OCI-M2 (cell line): Measurements from ENCODE around the gene RPA4.
"Not testable (repeated sequence)": the region's sequence is repeated elsewhere in the genome, so short reads cannot be mapped to it uniquely, and the experiment has no call there.

Source experiments
- DNase-seq: peaks from one replicate; lab custom pipeline; 2025; ENCODE audit not compliant: unreplicated experiment; lab: John Stamatoyannopoulos, UW

Gene RPA4, protein sequence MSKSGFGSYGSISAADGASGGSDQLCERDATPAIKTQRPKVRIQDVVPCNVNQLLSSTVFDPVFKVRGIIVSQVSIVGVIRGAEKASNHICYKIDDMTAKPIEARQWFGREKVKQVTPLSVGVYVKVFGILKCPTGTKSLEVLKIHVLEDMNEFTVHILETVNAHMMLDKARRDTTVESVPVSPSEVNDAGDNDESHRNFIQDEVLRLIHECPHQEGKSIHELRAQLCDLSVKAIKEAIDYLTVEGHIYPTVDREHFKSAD

DNA sequence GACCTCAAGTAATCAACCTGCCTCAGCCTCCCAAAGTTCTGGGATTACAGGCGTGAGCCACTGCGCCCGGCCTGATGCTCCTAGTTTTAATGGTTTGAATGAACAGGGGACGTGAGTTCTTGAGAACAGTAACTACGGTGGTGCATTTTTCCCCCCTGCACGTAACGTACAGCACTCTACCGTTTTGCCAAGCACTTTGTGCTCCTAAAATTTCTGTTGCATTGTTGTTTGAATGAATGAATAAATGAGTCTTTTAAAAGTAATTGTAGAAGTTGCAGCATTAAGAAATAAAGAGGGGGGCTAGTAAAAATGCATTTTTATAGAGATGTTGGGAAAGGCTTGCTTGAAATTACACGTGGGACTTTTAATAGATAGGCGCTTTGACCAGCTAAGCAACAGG is at the start of gene RPA4:
TSS of gene RPA4 (plus strand) at position 301 of the 400 bp plus-strand sequence. CDS start 403 bp downstream, outside the sequence.
- DNase-seq, result no peak

GRCh38 chrX:96834137-96834536 is 49.6 kb upstream of the RPA4 start:
- DNase-seq, result no peak

GRCh38 chrX:96835660-96836289 is 47.9 kb upstream of the RPA4 start:
- no peak for DNase-seq

DNA sequence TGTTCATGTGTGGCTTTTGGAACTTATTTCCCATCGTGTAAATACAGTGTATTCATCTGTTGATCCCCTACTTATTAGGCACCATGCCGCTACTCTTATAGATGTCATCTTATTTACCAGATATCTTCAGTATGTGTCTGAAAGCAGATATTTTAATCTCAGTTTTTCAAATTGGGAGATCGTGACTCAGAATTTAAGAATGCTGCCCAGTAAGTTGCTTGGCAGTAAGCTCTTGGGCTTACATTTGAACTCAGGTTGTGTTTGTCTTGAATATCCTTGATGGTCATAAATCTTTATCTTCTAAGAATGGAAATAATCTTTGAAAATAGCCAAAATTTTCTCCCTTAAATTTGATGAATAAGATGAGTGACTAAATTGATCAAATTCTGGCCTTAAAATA is 45.9 kb upstream of the RPA4 start:
- DNase-seq, result no peak

DNA sequence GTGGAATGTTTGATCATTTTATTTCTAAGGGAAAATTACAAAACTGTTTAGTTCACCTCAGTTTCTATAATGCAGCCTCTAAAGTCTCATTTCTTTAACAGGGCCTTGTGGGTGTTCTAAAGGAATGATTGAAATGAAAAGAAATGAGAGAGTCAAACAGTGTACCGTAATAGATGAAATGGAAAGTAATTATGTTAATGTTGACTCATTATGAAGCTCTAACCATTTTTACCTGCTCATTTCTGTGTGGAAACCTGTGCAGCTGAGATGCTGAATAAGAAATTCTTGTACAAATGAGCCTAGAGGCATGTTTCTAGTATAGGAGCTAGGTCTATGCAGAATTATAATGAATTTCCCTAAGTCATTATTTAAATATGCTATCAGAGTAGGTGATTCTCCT is 45.2 kb upstream of the RPA4 start:
- DNase-seq, result no peak

DNA sequence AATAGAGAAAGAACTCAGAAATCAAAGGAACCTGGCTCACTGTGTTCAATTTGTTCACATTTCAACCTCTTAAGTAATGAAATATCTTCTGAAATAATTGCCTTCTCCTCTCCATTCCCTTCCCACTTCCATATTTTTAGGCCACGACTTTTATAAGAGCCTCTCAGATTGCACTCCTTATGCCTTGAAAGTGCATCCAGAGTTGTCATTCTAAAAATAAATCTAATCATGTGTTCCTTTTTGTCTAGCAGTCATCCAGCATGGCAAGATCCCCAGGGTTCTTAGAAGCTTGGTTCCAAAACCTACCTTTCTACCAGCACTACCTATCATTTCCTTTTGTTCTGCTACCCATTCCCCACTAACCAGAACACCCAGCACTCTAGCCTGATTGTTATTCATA is 42.4 kb upstream of the RPA4 start:
- DNase-seq, result no peak

DNA sequence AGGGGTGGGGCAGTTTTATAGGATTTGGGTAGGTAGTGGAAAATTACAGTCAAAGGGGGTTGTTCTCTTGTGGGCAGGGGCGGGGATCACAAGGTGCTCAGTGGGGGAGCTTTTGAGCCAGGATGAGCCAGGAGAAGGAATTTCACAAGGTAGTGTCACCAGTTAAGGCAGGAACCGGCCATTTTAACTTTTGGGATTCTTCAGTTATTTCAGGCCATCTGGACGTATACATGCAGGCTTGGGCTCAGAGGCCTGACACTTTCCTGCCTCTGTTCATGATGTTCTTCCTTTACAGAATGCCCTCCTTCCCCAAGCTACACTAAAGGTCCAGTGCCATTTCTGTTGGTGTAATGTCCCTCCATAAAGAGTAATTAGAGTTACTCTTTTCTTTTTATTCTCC is 41.8 kb upstream of the RPA4 start:
- DNase-seq, result not testable (repeated sequence)

DNA sequence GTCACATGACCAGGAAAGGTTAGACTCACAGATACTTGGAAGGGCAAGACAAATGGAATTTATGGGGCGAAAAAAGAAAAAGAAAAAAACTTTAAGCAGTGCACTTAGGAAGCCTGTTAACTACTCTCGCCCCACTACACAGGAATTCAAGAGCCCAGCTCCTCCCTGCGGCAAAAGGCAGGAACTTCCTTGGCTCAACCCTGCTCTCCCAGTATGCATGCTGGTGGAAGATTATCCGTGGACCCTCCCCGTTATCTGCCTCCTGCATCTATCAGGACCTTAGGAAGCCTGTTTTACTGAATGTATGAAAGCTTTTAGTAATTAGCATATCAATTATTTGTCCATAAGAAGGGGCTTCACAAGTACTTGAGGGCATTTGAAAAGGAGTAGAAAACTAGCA is 40.1 kb upstream of the RPA4 start:
- no peak for DNase-seq

DNA sequence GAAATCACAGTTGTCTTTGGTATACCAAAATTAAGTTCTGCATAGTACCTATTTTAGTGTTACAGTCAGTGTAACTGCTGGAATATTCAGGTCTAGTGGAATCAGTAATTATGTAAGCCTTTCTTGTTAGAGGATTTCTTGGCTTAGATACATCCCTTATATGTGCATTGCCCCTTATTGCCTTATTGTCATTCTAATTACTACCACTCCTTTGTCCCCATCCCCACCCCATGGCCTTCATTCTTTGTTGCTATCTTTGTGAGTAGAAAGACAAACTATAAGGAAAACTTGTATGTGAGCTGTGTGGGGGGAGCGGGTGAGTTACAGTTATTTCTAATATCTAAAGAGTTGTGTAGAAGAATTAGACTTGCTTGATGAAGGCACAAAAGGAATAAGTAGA is 36.9 kb upstream of the RPA4 start:
- DNase-seq, result no peak

GRCh38 chrX:96859422-96859821 is 24.3 kb upstream of the RPA4 start:
- DNase-seq, result not testable (repeated sequence)

GRCh38 chrX:96861218-96861617 is 22.5 kb upstream of the RPA4 start:
- DNase-seq, result no peak

DNA sequence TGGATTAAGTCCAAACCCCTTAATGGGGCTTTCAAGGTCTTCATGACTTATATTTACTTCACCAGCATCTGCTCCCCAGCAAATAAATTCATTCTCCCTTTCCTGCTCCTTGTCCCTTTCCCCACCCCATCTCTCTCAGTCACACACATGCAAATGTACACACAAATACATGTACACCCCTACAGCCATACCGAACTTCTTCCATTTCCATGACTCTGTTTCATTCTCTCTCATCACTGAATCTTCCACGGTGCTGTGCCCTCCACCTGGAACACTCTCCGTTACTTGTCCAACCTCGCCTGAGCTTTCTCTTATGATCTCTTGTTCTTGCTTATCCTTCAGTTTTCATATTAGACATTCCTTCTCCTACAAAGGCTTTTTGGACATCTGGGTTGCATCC is 22.0 kb upstream of the RPA4 start:
- DNase-seq, result no peak

DNA sequence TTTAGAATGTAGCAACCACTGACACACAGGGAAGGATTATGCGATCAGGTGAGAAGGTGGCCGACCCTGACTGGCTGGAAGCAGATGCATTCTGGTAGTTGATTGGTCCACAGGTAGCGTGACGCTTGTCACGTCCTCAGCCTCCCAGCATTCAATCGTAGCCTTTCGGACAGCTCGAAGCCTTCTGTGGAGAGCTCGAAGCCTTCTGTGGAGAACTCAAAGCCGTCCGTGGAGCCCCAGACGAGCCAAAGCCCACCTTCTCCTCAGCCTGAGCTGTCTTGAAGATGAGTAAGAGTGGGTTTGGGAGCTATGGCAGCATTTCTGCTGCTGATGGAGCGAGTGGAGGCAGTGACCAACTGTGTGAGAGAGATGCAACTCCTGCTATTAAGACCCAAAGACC is 319 bp downstream of the RPA4 start:
- DNase-seq, result no peak

DNA sequence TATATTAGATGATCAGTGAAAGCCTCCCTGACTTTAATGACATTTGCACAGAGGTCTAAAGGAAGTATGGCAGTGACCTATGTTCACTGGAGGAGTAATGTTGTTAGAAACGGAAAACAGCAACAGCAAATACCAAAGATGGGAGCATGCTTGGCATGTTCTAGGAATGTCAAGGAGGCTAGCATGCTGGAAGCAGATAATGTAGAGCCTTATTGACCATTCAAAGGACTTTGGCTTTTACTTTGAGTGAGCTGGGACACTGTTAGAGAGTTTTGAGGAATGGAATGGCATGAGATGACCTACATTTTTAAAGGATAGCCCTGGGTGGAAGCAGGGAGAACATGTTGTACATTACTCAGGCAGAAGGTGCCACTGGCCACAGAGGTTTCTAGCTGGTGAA is 6.0 kb downstream of the RPA4 start:
- DNase-seq, result no peak

- no peak for DNase-seq
Observed at GRCh38 chrX:96906741-96907140, 23.0 kb downstream of the RPA4 start.

GRCh38 chrX:96907516-96908272 is 24.0 kb downstream of the RPA4 start:
- DNase-seq, result no peak

DNA sequence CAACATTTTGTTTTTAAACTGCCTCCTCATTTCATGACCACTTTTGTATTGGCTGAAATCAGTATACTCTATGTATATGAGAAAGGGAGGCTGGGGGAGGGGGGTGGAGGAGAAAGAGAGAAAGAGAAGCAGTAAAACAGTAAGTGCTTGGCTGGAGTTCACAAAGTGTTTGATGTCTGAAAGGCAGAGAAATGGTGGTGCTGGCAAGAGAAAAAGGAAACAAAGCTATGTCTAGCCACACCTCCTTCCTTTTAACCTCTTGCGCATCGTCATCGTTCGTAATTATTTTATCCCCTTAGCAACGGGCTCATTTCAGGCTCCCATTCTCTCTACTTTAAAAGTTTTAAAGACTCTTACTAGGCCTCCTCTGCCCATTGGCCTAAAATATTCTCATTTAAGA is 25.6 kb downstream of the RPA4 start:
- DNase-seq, result no peak

DNA sequence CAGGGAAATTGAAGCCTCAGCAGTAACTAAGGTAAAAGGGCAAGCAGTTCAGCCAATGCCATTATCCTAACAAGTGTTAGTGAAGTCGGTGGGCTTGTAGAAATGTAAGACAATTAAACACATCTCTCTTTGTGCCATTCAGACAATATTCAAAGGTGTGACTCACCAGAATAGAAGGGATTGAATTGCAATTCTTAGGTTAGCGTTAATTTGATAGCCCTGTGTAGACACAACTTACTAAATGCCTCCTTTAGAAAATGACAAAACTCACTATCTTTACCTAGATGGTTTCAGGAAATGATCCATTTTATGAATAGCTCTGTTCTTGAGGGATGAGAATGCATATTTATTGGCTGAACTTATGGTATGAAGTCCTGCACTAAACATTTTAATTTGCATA is 35.2 kb downstream of the RPA4 start:
- no peak for DNase-seq

DNA sequence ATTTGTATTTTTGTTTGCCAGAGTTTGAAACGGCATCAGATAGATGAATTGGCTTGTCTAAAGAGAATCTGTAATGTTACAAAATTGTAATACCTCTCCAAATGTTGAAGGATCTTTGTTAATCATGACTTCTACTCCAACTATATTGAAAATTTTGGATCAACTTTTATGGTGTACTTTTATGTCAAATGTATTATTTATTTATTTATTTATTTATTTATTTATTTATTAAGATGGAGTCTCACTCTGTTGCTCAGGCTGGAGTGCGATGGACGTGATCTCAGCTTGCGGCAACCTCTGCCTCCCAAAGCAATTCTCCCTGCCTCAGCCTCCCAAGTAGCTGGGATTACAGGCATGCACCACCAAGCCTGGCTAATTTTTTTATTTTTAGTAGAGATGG is 36.0 kb downstream of the RPA4 start:
- DNase-seq, result no peak

GRCh38 chrX:96924581-96924980 is 40.9 kb downstream of the RPA4 start:
- no peak for DNase-seq

- DNase-seq, result no peak
Observed at GRCh38 chrX:96929036-96929435, 45.3 kb downstream of the RPA4 start.
